HG03439 (cell line): ENCODE measurements around the gene BLTP2.

Experiments
- ATAC-seq: cut with Tn5 transposase; IDR thresholded peaks from one replicate; pipeline ENCODE4 v1.9.1; 2021; ENCODE audit warnings: mild to moderate bottlenecking, moderate library complexity; ENCODE audit not compliant: unreplicated experiment

The BLTP2 gene

DNA sequence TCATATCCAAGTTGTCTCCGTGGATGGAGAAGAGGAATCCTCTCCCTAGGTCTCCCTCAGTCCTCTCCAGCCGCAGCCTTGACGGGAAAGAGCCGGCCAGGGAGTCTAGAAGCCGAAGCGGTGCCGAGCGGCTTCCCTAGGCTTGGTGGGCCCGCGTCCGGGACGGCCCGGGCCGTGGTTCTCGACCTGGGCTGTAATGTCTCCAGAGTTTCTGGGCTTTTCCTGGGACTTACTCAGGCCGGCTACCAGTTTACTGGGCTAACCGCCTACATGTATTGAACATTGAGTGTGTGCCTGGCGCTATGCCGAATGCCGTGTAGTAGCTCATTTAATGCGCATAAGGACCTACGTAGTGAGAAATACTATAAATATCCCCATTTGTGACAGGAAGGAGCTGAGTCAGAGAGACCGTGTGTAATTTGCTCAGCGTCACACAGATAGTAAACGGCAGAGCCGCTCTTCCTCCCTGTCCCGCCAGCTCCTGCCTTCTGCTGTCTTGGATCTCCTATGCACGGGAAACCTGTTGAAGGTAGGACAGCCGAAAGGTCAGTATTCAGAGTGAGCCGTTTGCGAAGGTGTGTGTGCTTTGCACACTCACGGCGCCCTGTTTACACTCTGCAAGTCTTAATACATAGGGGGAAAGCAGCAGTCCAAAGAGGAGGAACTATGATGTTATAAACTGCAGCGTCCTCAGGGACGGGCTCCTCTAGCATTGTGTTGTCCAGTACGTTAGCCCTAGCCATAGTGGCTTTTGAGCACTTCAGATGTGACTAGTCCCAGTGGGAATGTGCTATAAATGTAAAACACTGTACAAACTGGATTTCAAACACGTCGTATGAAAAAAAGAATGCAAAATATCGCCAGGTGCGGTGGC, 45.4 kb downstream of the BLTP2 start:
- peak; percentile 48 for ATAC-seq

DNA sequence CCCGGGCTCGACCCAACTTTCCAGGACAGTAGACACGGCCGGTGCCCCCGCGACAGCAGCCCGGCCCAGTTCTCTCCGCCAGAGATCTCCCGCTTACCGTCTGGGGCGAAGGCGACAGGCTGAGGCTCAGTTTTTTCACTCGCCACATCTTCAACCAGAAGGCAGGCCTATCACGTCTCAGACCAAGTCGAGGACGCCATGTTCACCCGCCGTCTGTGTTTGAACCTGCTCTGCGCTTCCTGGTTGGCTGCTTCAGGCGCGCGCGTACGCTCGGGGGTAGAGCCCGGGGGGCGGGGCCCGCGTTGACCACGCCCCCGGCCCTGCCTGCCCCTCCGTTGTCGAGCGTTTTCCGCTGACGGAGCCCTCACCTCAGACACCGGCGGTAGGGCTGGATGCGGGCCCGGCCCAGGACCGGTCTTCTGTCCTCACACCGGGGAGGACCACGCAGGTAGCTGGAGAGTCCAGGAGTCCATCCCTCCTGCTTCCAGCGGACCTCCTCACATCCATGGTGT, 46.1 kb downstream of the BLTP2 start, which contains the start of gene SPAG5:
SPAG5 (minus strand) TSS at position 227 of the 512 bp plus-strand sequence; CDS start at position 148, 79 bp downstream.
- peak; percentile 84 for ATAC-seq

DNA sequence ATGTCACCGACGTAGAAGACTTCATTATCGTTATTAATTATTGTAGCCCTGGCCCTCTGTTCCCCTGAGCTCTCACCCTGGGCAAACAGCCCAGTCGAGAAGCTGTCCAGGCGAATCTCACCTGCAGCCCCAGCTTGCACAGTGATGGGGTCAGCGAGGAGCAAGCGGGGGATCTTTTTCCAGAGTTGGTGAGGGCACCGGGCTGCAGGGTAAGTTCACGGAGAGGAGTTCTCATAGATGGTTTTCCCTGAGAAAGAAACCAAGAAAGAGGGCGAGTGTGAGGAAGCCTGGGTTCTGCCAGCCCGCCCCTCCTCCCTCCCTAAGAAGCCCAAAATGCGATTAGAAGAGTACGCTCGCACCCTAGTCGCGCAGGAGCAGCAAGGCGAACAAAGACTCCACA, 46.6 kb downstream of the BLTP2 start:
- no peak for ATAC-seq

DNA sequence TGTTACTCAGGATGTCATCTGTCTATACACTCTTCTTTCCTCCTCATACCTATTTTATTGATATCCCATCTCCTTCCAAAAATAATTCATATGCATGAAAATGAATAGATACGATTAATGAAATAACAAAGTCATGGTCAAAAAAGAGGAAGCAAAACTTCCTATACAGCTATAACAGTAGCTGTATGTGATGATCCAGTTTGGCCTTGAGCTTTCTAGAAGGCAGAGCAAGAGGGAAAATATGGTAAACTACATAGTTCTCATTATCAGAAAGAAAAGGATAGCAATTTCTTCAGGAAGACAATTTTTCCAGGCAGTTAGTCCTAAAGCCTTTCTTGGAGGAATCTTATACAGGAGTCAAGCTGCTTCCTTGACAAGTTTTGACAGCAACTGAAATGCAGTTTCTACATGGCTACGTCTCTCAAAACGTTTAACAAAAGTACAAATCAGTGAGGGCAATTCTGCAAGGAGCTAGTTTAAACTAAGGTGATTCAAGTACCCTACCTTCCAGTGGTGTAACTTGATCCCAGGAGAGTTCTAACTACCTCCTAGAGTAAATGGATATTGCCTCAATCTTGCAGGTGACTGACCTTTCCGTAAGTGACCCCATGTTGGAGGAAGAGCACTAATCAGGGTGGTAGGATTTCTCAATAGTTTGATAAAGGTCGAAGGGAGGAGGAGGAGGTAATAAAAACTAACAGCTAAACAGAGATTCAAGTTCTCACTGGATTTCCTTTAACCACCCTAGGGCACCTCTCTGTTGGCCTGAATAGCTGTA, 47.2 kb downstream of the BLTP2 start:
- no peak for ATAC-seq
